MCF 10A (cell line): Measurements from ENCODE around the gene NUDT5. TPM values are rescaled to one million over a fixed set of nuclear protein-coding genes. Genes with fewer than 3 reads are reported as not detected.
"Not testable (repeated sequence)": the region's sequence is repeated elsewhere in the genome, so short reads cannot be mapped to it uniquely, and the experiment has no call there.

ENCODE experiments used
- BruUV-seq: library from RNA; stranded (reverse); fragments of 400-500 nt; replicated peaks from 2 replicates; lab custom pipeline; 2021; lab: Mats Ljungman, UMichigan
- CTCF ChIA-PET: fragments of 300-600 bp; sonication (Branson Sonifier 250); formaldehyde crosslinking; extraction: SDS; loops from one replicate; lab custom pipeline; 2021; ENCODE audit warnings: antibody characterized with exemption, inconsistent platforms; lab: Yijun Ruan, JAX
- POLR2A ChIA-PET: fragments of 300-600, 350-650 bp; sonication (Branson Sonifier 250); formaldehyde crosslinking; extraction: SDS; loops from one replicate; lab custom pipeline; 2020; ENCODE audit warnings: antibody characterized with exemption, inconsistent platforms; lab: Yijun Ruan, JAX
- DNase-seq: peaks from one replicate; pipeline ENCODE4 v3.0.0-alpha.2; 2018; ENCODE audit not compliant: unreplicated experiment
- H3K27ac Mint-ChIP-seq: one replicate; pipeline ENCODE4 v1.8.0; 2022; ENCODE audit warnings: mild to moderate bottlenecking, low read depth, mixed read lengths; ENCODE audit not compliant: unreplicated experiment
- H3K27me3 Mint-ChIP-seq: one replicate; pipeline ENCODE4 v1.8.0; 2022; ENCODE audit warnings: mixed read lengths; ENCODE audit not compliant: insufficient read depth, unreplicated experiment
- H3K36me3 Mint-ChIP-seq: one replicate; pipeline ENCODE4 v1.8.0; 2022; ENCODE audit warnings: mild to moderate bottlenecking, moderate library complexity, mixed read lengths; ENCODE audit not compliant: insufficient read depth, unreplicated experiment
- H3K4me1 Mint-ChIP-seq: one replicate; pipeline ENCODE4 v1.8.0; 2022; ENCODE audit warnings: mixed read lengths; ENCODE audit not compliant: insufficient read depth, unreplicated experiment
- H3K4me3 Mint-ChIP-seq: one replicate; pipeline ENCODE4 v1.8.0; 2022; ENCODE audit warnings: mild to moderate bottlenecking, moderate library complexity, mixed read lengths; ENCODE audit not compliant: unreplicated experiment
- H3K9me3 Mint-ChIP-seq: one replicate; pipeline ENCODE4 v1.8.0; 2022; ENCODE audit warnings: mixed read lengths; ENCODE audit not compliant: unreplicated experiment
- intact Hi-C: fragments of 100-400 bp; cut with micrococcal nuclease; formaldehyde crosslinking; loops from 2 replicates; pipeline ENCODE4 v1.14.1; 2022
- total RNA-seq: library from RNA; stranded (reverse); gene quantifications from 2 replicates; pipeline ENCODE4 v1.2.3, GENCODE V29; 2022
- TF ChIP-seq, protein P1 (sequence below): fragments of 200-600 bp; IDR thresholded peaks from one replicate; pipeline ENCODE4 v1.8.0; 2022; ENCODE audit warnings: antibody characterized with exemption, mild to moderate bottlenecking; ENCODE audit not compliant: unreplicated experiment

NUDT5 gene
- total RNA-seq, 1 experiment from 2014 or later = 84.2 TPM

DNA sequence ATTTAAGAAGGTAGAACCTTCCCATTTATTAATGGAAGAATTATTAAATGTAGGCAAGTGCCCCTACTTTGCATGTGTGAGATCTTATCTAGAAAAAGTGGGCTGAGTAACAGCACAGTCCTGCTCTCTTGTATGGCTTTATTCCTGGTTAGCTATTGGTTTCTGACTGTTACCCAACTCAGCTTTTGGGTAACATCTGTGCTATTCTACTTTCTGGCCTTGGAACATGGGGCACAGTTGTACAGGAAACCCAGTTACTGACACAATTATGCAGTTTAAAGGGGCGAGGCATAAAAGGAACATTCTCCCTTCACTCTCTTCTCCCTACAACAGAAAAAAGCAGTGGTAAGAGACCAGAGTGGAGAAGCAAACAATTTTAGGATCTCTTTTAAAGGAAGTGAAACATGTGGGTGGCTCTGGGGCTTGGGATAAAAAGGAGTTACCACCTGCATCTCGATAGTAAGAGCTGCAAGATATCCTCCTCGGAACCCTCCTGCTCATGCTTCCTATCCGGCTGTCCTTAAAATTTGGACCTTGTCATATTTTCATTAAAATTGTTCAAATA is 16.0 kb downstream of the NUDT5 start:
- intact Hi-C loops = no loop called here
- DNase-seq = no peak
- Mint-ChIP-seq H3K4me3 (no peak overlapping the region), H3K27me3 (no peaks in the 10 kb centered on the region), H3K9me3 (no peaks in the 10 kb centered on the region), H3K36me3 (peaks cover 57% of the 10 kb centered on the region), H3K27ac (no peak overlapping the region), H3K4me1 (no peaks in the 10 kb centered on the region)
- ChIA-PET CTCF (interaction anchor here (1.1 to 1.7 kb wide), 2 partner anchors 16 to 49 kb away, joined by 3 read pairs; partner anchors contain the start of genes CDC123 and NUDT5), POLR2A (interaction anchor here (0.6 to 2.1 kb wide), 2 partner anchors 10 to 12 kb away, joined by 3 to 6 read pairs; no protein-coding TSS in a partner anchor)
- no TSS peak for BruUV-seq
- TF ChIP-seq, protein P1, sequence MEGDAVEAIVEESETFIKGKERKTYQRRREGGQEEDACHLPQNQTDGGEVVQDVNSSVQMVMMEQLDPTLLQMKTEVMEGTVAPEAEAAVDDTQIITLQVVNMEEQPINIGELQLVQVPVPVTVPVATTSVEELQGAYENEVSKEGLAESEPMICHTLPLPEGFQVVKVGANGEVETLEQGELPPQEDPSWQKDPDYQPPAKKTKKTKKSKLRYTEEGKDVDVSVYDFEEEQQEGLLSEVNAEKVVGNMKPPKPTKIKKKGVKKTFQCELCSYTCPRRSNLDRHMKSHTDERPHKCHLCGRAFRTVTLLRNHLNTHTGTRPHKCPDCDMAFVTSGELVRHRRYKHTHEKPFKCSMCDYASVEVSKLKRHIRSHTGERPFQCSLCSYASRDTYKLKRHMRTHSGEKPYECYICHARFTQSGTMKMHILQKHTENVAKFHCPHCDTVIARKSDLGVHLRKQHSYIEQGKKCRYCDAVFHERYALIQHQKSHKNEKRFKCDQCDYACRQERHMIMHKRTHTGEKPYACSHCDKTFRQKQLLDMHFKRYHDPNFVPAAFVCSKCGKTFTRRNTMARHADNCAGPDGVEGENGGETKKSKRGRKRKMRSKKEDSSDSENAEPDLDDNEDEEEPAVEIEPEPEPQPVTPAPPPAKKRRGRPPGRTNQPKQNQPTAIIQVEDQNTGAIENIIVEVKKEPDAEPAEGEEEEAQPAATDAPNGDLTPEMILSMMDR = no peak

DNA sequence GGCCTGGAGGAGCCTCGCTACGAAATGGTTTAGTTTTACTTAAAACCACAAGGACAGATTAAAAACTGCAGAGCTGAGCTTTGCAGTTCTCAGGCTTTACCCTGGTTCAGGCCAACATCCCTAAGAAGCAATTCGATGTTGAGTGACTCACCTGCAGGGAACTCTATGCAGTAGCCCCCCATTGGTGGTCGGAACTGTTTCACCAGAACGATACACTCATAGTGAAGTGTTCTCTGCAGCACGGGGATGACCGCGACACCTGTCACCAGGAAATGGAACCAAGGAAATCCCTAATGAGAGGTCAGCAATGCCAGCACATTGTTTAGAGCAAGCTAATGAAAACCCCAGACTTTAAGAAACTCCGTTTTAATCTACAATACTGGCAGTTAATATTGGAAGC is 18.0 kb downstream of the NUDT5 start:
- TF ChIP-seq, protein P1 = no peak
- Mint-ChIP-seq H3K27me3 (no peaks in the 10 kb centered on the region), H3K9me3 (no peaks in the 10 kb centered on the region), H3K4me3 (no peak overlapping the region), H3K4me1 (no peaks in the 10 kb centered on the region), H3K36me3 (peaks cover 67% of the 10 kb centered on the region), H3K27ac (no peak overlapping the region)
- no peak for DNase-seq
- ChIA-PET POLR2A (no interaction called here), CTCF (no interaction called here)
- intact Hi-C loops = no loop called here
- no TSS peak for BruUV-seq

DNA sequence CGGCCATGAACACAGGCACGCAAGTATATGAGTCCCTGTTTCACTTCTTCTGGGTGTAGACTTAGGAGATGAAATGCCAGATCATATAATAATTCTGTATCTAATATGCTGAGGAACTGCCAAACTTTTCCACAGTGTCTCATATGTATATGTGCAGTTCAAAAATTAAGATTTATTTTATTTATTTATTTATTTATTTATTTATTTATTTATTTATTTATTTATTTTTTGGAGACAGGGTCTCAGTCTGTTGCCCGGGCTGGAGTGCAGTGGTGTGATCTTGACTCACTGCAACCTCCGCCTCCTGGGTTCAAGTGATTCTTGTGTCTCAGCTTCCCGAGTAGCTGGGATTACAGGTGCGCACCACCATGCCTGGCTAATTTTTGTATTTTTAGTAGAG is 24.2 kb downstream of the NUDT5 start:
- DNase-seq, H3K27ac Mint-ChIP-seq, POLR2A ChIA-PET, H3K27me3 Mint-ChIP-seq, H3K4me3 Mint-ChIP-seq, BruUV-seq, intact Hi-C loops, H3K4me1 Mint-ChIP-seq, H3K9me3 Mint-ChIP-seq: not testable (repeated sequence)
- H3K36me3 Mint-ChIP-seq = peaks cover 66% of the 10 kb centered on the region
- CTCF ChIA-PET = interaction anchor here (0.5 kb wide), 1 partner anchor 34 kb away, joined by 3 read pairs; no protein-coding TSS in a partner anchor

DNA sequence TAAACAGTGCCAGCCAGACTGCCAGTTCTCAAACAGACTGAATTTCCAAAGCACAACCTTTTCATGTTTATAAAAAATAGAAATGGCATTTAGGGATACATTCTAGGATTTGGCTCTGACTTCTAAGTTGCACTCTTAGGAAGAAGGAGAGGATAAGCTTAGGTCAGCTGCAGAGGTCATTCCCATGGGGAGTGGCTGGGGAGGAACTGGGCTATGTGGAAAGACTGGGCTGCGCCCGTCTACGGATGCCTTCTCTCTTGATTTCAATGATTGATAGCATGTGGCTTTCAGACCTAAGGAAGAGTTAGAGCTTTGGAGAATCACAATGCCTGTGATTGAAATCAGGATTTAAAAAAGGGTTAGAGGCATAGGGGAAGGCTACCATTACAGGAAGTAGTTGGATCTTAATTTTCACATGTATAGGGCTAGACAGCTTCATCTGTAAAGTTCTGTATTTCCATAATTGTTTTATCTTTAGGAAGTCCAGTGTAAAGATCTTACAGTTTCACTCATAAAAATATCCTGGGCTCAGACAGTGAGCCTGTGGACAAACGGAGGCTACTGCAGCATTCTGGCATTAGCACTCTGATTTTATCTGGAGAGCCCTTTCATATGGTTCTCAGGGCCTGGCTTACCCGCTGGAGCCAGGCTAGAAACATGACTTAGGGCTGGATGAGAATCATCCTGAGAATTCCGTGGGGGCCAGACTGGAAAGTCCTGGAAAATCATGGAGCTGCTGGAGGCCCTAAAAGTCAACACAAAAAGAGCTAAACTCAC is 29.5 kb downstream of the NUDT5 start:
- H3K27me3 Mint-ChIP-seq = no peaks in the 10 kb centered on the region
- intact Hi-C loops = no loop called here
- no peak overlapping the region for H3K4me3 Mint-ChIP-seq
- BruUV-seq = no TSS peak
- CTCF ChIA-PET = interaction anchor here (0.7 to 1.6 kb wide), 2 partner anchors 13 to 336 kb away, joined by 3 to 5 read pairs; no protein-coding TSS in a partner anchor
- H3K27ac Mint-ChIP-seq = peak overlapping the region; percentile 37
- TF ChIP-seq, protein P1 = no peak
- H3K36me3 Mint-ChIP-seq = peaks cover 65% of the 10 kb centered on the region
- POLR2A ChIA-PET = interaction anchor here (0.7 to 1.7 kb wide), 4 partner anchors 16 to 960 kb away, joined by 3 to 4 read pairs (median 3); partner anchors contain the start of genes CDC123 and NUDT5
- H3K4me1 Mint-ChIP-seq = no peaks in the 10 kb centered on the region
- no peak for DNase-seq
- H3K9me3 Mint-ChIP-seq = no peaks in the 10 kb centered on the region
